Measurements from ENCODE around the gene SREBF1. TPM values are rescaled to one million over a fixed set of nuclear protein-coding genes. Genes with fewer than 3 reads are reported as not detected.
"Not testable (repeated sequence)": the region's sequence is repeated elsewhere in the genome, so short reads cannot be mapped to it uniquely, and the experiment has no call there.

SREBF1 gene
- total RNA-seq, 1 donor, result 92.0 TPM

- no peak for TF ChIP-seq CTCF (IDR thresholded peaks at IDR 0.05; ENCODE audit: insufficient read depth, low read depth, low read length)
- H3K4me3 ChIP-seq (ENCODE audit: low read depth, low read length), result no peak overlapping the region
- DNase-seq (ENCODE audit: low read depth), result no peak
These were observed 27.9 kb downstream of the SREBF1 start for GRCh38 chr17:17808706-17809432.

- H3K4me3 ChIP-seq (ENCODE audit: low read depth, low read length), result not testable (repeated sequence)
These were observed 28.6 kb downstream of the SREBF1 start for GRCh38 chr17:17808200-17808599.

GRCh38 chr17:17807440-17807839, 29.3 kb downstream of the SREBF1 start:
- no peak for DNase-seq (ENCODE audit: low read depth)
- H3K4me3 ChIP-seq (ENCODE audit: low read depth, low read length), result no peak overlapping the region
- TF ChIP-seq CTCF (IDR thresholded peaks at IDR 0.05; ENCODE audit: insufficient read depth, low read depth, low read length), result no peak

More at GRCh38 chr17:17808200-17808599, 28.6 kb downstream of the SREBF1 start:
- DNase-seq (ENCODE audit: low read depth), result not testable (repeated sequence)

- no peak for TF ChIP-seq CTCF (IDR thresholded peaks at IDR 0.05; ENCODE audit: insufficient read depth, low read depth, low read length)
- H3K4me3 ChIP-seq (ENCODE audit: low read depth, low read length), result no peak overlapping the region
- no peak for DNase-seq (ENCODE audit: low read depth)
These were observed 30.0 kb downstream of the SREBF1 start for GRCh38 chr17:17806611-17807274.

- no peak overlapping the region for H3K4me3 ChIP-seq (ENCODE audit: low read depth, low read length)
- DNase-seq (ENCODE audit: low read depth), result no peak
- TF ChIP-seq CTCF (IDR thresholded peaks at IDR 0.05; ENCODE audit: insufficient read depth, low read depth, low read length), result no peak
These were observed 30.8 kb downstream of the SREBF1 start for GRCh38 chr17:17806035-17806434.

GRCh38 chr17:17805575-17805974, 31.2 kb downstream of the SREBF1 start:
- DNase-seq (ENCODE audit: low read depth), result no peak
- no peak for TF ChIP-seq CTCF (IDR thresholded peaks at IDR 0.05; ENCODE audit: insufficient read depth, low read depth, low read length)
- no peak overlapping the region for H3K4me3 ChIP-seq (ENCODE audit: low read depth, low read length)

- no peak overlapping the region for H3K4me3 ChIP-seq (ENCODE audit: low read depth, low read length)
- TF ChIP-seq CTCF (IDR thresholded peaks at IDR 0.05; ENCODE audit: insufficient read depth, low read depth, low read length), result no peak
- DNase-seq (ENCODE audit: low read depth), result no peak
These were observed 32.8 kb downstream of the SREBF1 start for GRCh38 chr17:17804007-17804406.

All from fibroblast of villous mesenchyme (primary cell).